Measurements from ENCODE around the gene LIN9. TPM values are rescaled to one million over a fixed set of nuclear protein-coding genes. Genes with fewer than 3 reads are reported as not detected.
"Not testable (repeated sequence)": the region's sequence is repeated elsewhere in the genome, so short reads cannot be mapped to it uniquely, and the experiment has no call there.

The LIN9 gene
- total and polyA plus RNA-seq, 2 experiments from 2014 or later, result 11.8 to 16.9 TPM

- peaks cover 7% of the 10 kb centered on the region; the same call in 1 of the 2 replicates for H3K36me3 ChIP-seq (ENCODE audit: insufficient read depth)
- TF ChIP-seq CREB1 (CRISPR knock-in tag; IDR thresholded peaks at IDR 0.05; ENCODE audit: low read depth) (no peak), EZH2 (IDR thresholded peaks at IDR 0.05; ENCODE audit: low read depth, unreplicated experiment) (no peak), ZNF114 (CRISPR knock-in tag; IDR thresholded peaks at IDR 0.05) (no peak), JUNB (IDR thresholded peaks at IDR 0.05; ENCODE audit: unreplicated experiment) (no peak), EZH2phosphoT487 (IDR thresholded peaks at IDR 0.05; ENCODE audit: unreplicated experiment) (no peak)
- TF ChIP-seq, protein P1, sequence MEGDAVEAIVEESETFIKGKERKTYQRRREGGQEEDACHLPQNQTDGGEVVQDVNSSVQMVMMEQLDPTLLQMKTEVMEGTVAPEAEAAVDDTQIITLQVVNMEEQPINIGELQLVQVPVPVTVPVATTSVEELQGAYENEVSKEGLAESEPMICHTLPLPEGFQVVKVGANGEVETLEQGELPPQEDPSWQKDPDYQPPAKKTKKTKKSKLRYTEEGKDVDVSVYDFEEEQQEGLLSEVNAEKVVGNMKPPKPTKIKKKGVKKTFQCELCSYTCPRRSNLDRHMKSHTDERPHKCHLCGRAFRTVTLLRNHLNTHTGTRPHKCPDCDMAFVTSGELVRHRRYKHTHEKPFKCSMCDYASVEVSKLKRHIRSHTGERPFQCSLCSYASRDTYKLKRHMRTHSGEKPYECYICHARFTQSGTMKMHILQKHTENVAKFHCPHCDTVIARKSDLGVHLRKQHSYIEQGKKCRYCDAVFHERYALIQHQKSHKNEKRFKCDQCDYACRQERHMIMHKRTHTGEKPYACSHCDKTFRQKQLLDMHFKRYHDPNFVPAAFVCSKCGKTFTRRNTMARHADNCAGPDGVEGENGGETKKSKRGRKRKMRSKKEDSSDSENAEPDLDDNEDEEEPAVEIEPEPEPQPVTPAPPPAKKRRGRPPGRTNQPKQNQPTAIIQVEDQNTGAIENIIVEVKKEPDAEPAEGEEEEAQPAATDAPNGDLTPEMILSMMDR (conservative IDR thresholded peaks at IDR 0.05; ENCODE audit: low read depth in 2 of 2), result no peak
- Mint-ChIP-seq H3K9me3 (no peaks in the 10 kb centered on the region), H3K27ac (no peak overlapping the region), H3K36me3 (ENCODE audit: low read depth) (peaks cover 28% of the 10 kb centered on the region), H3K27me3 (ENCODE audit: insufficient read depth, low read depth, poor library complexity) (no peaks in the 10 kb centered on the region), H3K4me3 (no peak overlapping the region), H3K4me1 (no peaks in the 10 kb centered on the region)
- H4K20me1 ChIP-seq (replicated peaks; ENCODE audit: insufficient read depth), result 0 out of 2 replicates have a peak, but pooled peaks cover 4% of the 10 kb centered on the region
- H3K9me2 ChIP-seq (ENCODE audit: insufficient read depth), result no peaks in the 10 kb centered on the region
- no peaks in the 10 kb centered on the region for H3K4me1 ChIP-seq (ENCODE audit: insufficient read depth)
- no peaks in the 10 kb centered on the region for H3K79me2 ChIP-seq (replicated peaks; ENCODE audit: insufficient read depth)
- DNase-seq (ENCODE audit: low spot score) (no peak), ATAC-seq (no peak)
- H3K4me3 ChIP-seq, result no peak overlapping the region
- H3K4me2 ChIP-seq, result no peak overlapping the region
- no peak overlapping the region for H3K27ac ChIP-seq (ENCODE audit: low read depth)
- H2AFZ ChIP-seq, result no peak overlapping the region
- H3F3A ChIP-seq (replicated peaks; ENCODE audit: low read depth), result no peaks in the 10 kb centered on the region
- no peaks in the 10 kb centered on the region for H3K27me3 ChIP-seq (ENCODE audit: insufficient read depth)
Observed at GRCh38 chr1:226276077-226276682, 32.8 kb downstream of the LIN9 start.

- Mint-ChIP-seq H3K27me3 (ENCODE audit: insufficient read depth, low read depth, poor library complexity) (no peaks in the 10 kb centered on the region), H3K27ac (no peak overlapping the region), H3K9me3 (no peaks in the 10 kb centered on the region), H3K4me3 (no peak overlapping the region), H3K36me3 (ENCODE audit: low read depth) (peaks cover 30% of the 10 kb centered on the region), H3K4me1 (peaks cover 2% of the 10 kb centered on the region; the same call in 2 of the 3 replicates)
- H3K27me3 ChIP-seq (ENCODE audit: insufficient read depth), result no peaks in the 10 kb centered on the region
- TF ChIP-seq CREB1 (CRISPR knock-in tag; IDR thresholded peaks at IDR 0.05; ENCODE audit: low read depth), result no peak
- no peak for TF ChIP-seq ZNF114 (CRISPR knock-in tag; IDR thresholded peaks at IDR 0.05)
- DNase-seq (ENCODE audit: low spot score) (no peak), ATAC-seq (no peak)
- H2AFZ ChIP-seq, result no peak overlapping the region
- H3K4me1 ChIP-seq (ENCODE audit: insufficient read depth), result no peaks in the 10 kb centered on the region
- peaks cover 7% of the 10 kb centered on the region; the same call in 1 of the 2 replicates for H3K36me3 ChIP-seq (ENCODE audit: insufficient read depth)
- no peaks in the 10 kb centered on the region for H3F3A ChIP-seq (replicated peaks; ENCODE audit: low read depth)
- H3K4me3 ChIP-seq, result no peak overlapping the region
- H4K20me1 ChIP-seq (replicated peaks; ENCODE audit: insufficient read depth), result no peaks in the 10 kb centered on the region
- no peaks in the 10 kb centered on the region for H3K9me2 ChIP-seq (ENCODE audit: insufficient read depth)
- no peak overlapping the region for H3K4me2 ChIP-seq
- no peak overlapping the region for H3K27ac ChIP-seq (ENCODE audit: low read depth)
- H3K79me2 ChIP-seq (replicated peaks; ENCODE audit: insufficient read depth), result no peaks in the 10 kb centered on the region; the same call in 1 of the 2 replicates
Observed at GRCh38 chr1:226274138-226274537, 34.8 kb downstream of the LIN9 start.

- H3K79me2 ChIP-seq (replicated peaks; ENCODE audit: insufficient read depth); H3K36me3 ChIP-seq (ENCODE audit: insufficient read depth); H3F3A ChIP-seq (replicated peaks; ENCODE audit: low read depth); DNase-seq (ENCODE audit: low spot score); H3K4me3 ChIP-seq; H3K9me3 Mint-ChIP-seq; H3K4me3 Mint-ChIP-seq; H3K9me2 ChIP-seq (ENCODE audit: insufficient read depth); H3K27me3 ChIP-seq (ENCODE audit: insufficient read depth); H3K27ac ChIP-seq (ENCODE audit: low read depth); H4K20me1 ChIP-seq (replicated peaks; ENCODE audit: insufficient read depth); H2AFZ ChIP-seq; H3K4me1 Mint-ChIP-seq; H3K4me1 ChIP-seq (ENCODE audit: insufficient read depth); H3K27me3 Mint-ChIP-seq (ENCODE audit: insufficient read depth, low read depth, poor library complexity); ATAC-seq; H3K4me2 ChIP-seq: not testable (repeated sequence)
- peak overlapping the region; percentile 76 for H3K27ac Mint-ChIP-seq
- peaks cover 26% of the 10 kb centered on the region for H3K36me3 Mint-ChIP-seq (ENCODE audit: low read depth)
Observed at GRCh38 chr1:226272233-226272902, 36.6 kb downstream of the LIN9 start.

All from GM23338 (cell line).